ENCODE measurements around the gene FAM110A. TPM values are rescaled to one million over a fixed set of nuclear protein-coding genes. Genes with fewer than 3 reads are reported as not detected.
A peak's percentile ranks its signal among the peaks of the same experiment; 100 is the strongest.

FAM110A gene
- total and polyA plus RNA-seq, 2 donors (not counting 1 experiment from before 2014, with no cell fraction given) = 15.6 to 18.4 TPM

- H3K9ac ChIP-seq (ENCODE audit: low read length) = no peak overlapping the region
- peaks cover 0 to 15% (median 0%) of the 10 kb centered on the region in 3 donors for H3K9me3 ChIP-seq (ENCODE audit: control extremely low read depth in 1 of 3, control insufficient read depth in 2 of 3, insufficient read depth in 1 of 3, low read length in 2 of 3)
- Mint-ChIP-seq H3K9me3 (ENCODE audit: insufficient read depth) (no peaks in the 10 kb centered on the region), H3K4me3 (no peak overlapping the region), H3K27ac (no peak overlapping the region), H3K27me3 (peaks cover 4% of the 10 kb centered on the region), H3K4me1 (peaks cover 60% of the 10 kb centered on the region)
- peaks cover 0 to 19% (median 6%) of the 10 kb centered on the region in 4 experiments for H3K27me3 ChIP-seq (replicated peaks in 1 of 4; ENCODE audit: control extremely low read depth in 1 of 4, control insufficient read depth in 3 of 4, insufficient read depth in 4 of 4, low read length in 3 of 4)
- ChIA-PET POLR2A (interaction anchor here (0.5 to 0.7 kb wide), 2 partner anchors 9 to 115 kb away, joined by 3 read pairs; partner anchors contain the start of gene FAM110A), CTCF (interaction anchor here (6.7 kb wide), 1 partner anchor 10 kb away, joined by 46 read pairs; the partner anchor contains the start of gene FAM110A)
- peaks cover 56 to 60% of the 10 kb centered on the region in 2 donors for H3K4me1 ChIP-seq (ENCODE audit: control insufficient read depth in 2 of 2, insufficient read depth in 2 of 2, low read length in 2 of 2)
- no peak for TF ChIP-seq EZH2 (IDR thresholded peaks at IDR 0.05; ENCODE audit: borderline replicate concordance, insufficient read depth, low read depth, low read length, poor library complexity, severe bottlenecking)
- TF ChIP-seq, protein P1, sequence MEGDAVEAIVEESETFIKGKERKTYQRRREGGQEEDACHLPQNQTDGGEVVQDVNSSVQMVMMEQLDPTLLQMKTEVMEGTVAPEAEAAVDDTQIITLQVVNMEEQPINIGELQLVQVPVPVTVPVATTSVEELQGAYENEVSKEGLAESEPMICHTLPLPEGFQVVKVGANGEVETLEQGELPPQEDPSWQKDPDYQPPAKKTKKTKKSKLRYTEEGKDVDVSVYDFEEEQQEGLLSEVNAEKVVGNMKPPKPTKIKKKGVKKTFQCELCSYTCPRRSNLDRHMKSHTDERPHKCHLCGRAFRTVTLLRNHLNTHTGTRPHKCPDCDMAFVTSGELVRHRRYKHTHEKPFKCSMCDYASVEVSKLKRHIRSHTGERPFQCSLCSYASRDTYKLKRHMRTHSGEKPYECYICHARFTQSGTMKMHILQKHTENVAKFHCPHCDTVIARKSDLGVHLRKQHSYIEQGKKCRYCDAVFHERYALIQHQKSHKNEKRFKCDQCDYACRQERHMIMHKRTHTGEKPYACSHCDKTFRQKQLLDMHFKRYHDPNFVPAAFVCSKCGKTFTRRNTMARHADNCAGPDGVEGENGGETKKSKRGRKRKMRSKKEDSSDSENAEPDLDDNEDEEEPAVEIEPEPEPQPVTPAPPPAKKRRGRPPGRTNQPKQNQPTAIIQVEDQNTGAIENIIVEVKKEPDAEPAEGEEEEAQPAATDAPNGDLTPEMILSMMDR (IDR thresholded peaks at IDR 0.05) = no peak
- no peak overlapping the region for H3K4me3 ChIP-seq (ENCODE audit: control extremely low read depth in 1 of 5, extremely low read depth in 1 of 5, insufficient read depth in 1 of 5, low read depth in 2 of 5, low read length in 4 of 5)
- H3K79me2 ChIP-seq (ENCODE audit: control insufficient read depth, insufficient read depth, low read length) = peaks cover 93% of the 10 kb centered on the region
- DNase-seq (no peak), ATAC-seq (ENCODE audit: low read depth) (no peak)
- intact Hi-C loops (cut with micrococcal nuclease) = no loop called here
- no peak overlapping the region for H2AFZ ChIP-seq (ENCODE audit: insufficient read depth, low read depth, low read length, poor library complexity, severe bottlenecking)
- H4K20me1 ChIP-seq (ENCODE audit: control insufficient read depth, insufficient read depth, low read length, poor library complexity, severe bottlenecking) = peaks cover 71% of the 10 kb centered on the region
- peak overlapping the region; percentile 93 for H3K4me2 ChIP-seq (replicated peaks; ENCODE audit: low read depth, low read length, poor library complexity, severe bottlenecking)
- H3K27ac ChIP-seq (ENCODE audit: low read length in 2 of 2) = no peak overlapping the region
- H3K36me3 ChIP-seq (replicated peaks in 1 of 2; ENCODE audit: control extremely low read depth in 1 of 2, control insufficient read depth in 1 of 2, extremely low read depth in 1 of 2, insufficient read depth in 2 of 2, low read length in 1 of 2) = peaks cover 0 to 3% of the 10 kb centered on the region in 2 experiments
- WGBS (ENCODE audit: insufficient coverage) = no CpG with 5 or more reads among the region's 2 CpGs
These were observed 9.0 kb downstream of the FAM110A start for GRCh38 chr20:842547-842940.

GRCh38 chr20:843912-844311, 10.4 kb downstream of the FAM110A start:
- Histone ChIP-seq H3K9me3 (ENCODE audit: control extremely low read depth in 1 of 3, control insufficient read depth in 2 of 3, insufficient read depth in 1 of 3, low read length in 2 of 3) (peaks cover 0 to 7% (median 0%) of the 10 kb centered on the region in 3 donors), H2AFZ (ENCODE audit: insufficient read depth, low read depth, low read length, poor library complexity, severe bottlenecking) (no peak overlapping the region), H4K20me1 (ENCODE audit: control insufficient read depth, insufficient read depth, low read length, poor library complexity, severe bottlenecking) (peaks cover 60% of the 10 kb centered on the region), H3K36me3 (replicated peaks in 1 of 2; ENCODE audit: control extremely low read depth in 1 of 2, control insufficient read depth in 1 of 2, extremely low read depth in 1 of 2, insufficient read depth in 2 of 2, low read length in 1 of 2) (peaks cover 0 to 1% of the 10 kb centered on the region in 2 experiments), H3K4me1 (ENCODE audit: control insufficient read depth in 2 of 2, insufficient read depth in 2 of 2, low read length in 2 of 2) (peaks cover 64% of the 10 kb centered on the region in 2 donors), H3K4me3 (ENCODE audit: control extremely low read depth in 1 of 5, extremely low read depth in 1 of 5, insufficient read depth in 1 of 5, low read depth in 2 of 5, low read length in 4 of 5) (no peak overlapping the region), H3K4me2 (replicated peaks; ENCODE audit: low read depth, low read length, poor library complexity, severe bottlenecking) (peak overlapping the region; percentile 99), H3K9ac (ENCODE audit: low read length) (no peak overlapping the region), H3K27me3 (replicated peaks in 1 of 4; ENCODE audit: control extremely low read depth in 1 of 4, control insufficient read depth in 3 of 4, insufficient read depth in 4 of 4, low read length in 3 of 4) (peaks cover 0 to 19% (median 6%) of the 10 kb centered on the region in 4 experiments), H3K79me2 (ENCODE audit: control insufficient read depth, insufficient read depth, low read length) (peaks cover 93% of the 10 kb centered on the region), H3K27ac (ENCODE audit: low read length in 2 of 2) (no peak overlapping the region)
- intact Hi-C loops (cut with micrococcal nuclease) = loop anchor here (1.0 kb wide), 1 partner anchor 11 kb away; the partner anchor contains the start of gene FAM110A
- peaks cover 60% of the 10 kb centered on the region for H3K4me1 Mint-ChIP-seq
- no peak for TF ChIP-seq EZH2 (IDR thresholded peaks at IDR 0.05; ENCODE audit: borderline replicate concordance, insufficient read depth, low read depth, low read length, poor library complexity, severe bottlenecking)
- TF ChIP-seq, protein P1 (IDR thresholded peaks at IDR 0.05) = no peak
- no peak overlapping the region for H3K4me3 Mint-ChIP-seq
- H3K27me3 Mint-ChIP-seq = peaks cover 4% of the 10 kb centered on the region
- no peak for ATAC-seq (ENCODE audit: low read depth)
- no peak overlapping the region for H3K27ac Mint-ChIP-seq
- WGBS (ENCODE audit: insufficient coverage) = 84% methylated on average over 8 of the region's 9 CpGs
- CTCF ChIA-PET = interaction anchor here (1.1 to 6.7 kb wide), 3 partner anchors 11 to 112 kb away, joined by 3 to 46 read pairs (median 5); partner anchors contain the start of gene FAM110A
- H3K9me3 Mint-ChIP-seq (ENCODE audit: insufficient read depth) = no peaks in the 10 kb centered on the region
- no peak for DNase-seq
- POLR2A ChIA-PET = interaction anchor here (0.7 to 0.9 kb wide), 4 partner anchors 10 to 1272 kb away, joined by 3 to 14 read pairs (median 6); partner anchors contain the start of gene FAM110A

All from B cell (primary cell).